Kidney (tissue), 14 donors: ENCODE results near the gene GPR68. TPM values are rescaled to one million over a fixed set of nuclear protein-coding genes. Genes with fewer than 3 reads are reported as not detected.

ENCODE experiments used
- DNase-seq, 5 donors: peaks; one replicate each; pipeline ENCODE4 v3.0.0-alpha.2; 2013 to 2020
- FAIRE-seq: peaks from 2 replicates; lab custom pipeline; 2012; peaks lifted over from hg19 to GRCh38; lab: Jason Lieb, UNC
- H3K27ac ChIP-seq, 2 donors: one replicate each; pipeline ENCODE4 v1.7.0; 2013; ENCODE audit warnings: low read depth in 2 of 2, low read length in 2 of 2, inconsistent platforms in 1 of 2
- H3K27me3 ChIP-seq: one replicate; pipeline ENCODE4 v1.7.1; 2013; ENCODE audit warnings: low read length, inconsistent platforms; ENCODE audit not compliant: control insufficient read depth, insufficient read depth
- H3K36me3 ChIP-seq, 3 donors: one replicate each; pipeline versions ENCODE4 v1.7.0 to v1.7.1; 2013; ENCODE audit warnings: low read length in 3 of 3, control low read depth in 1 of 3, inconsistent platforms in 1 of 3; ENCODE audit not compliant: insufficient read depth in 3 of 3, control insufficient read depth in 2 of 3
- H3K4me1 ChIP-seq, 3 donors: one replicate each; pipeline versions ENCODE4 v1.7.0 to v1.7.1; 2013; ENCODE audit warnings: low read length in 3 of 3, inconsistent platforms in 1 of 3, low read depth in 1 of 3; ENCODE audit not compliant: control insufficient read depth in 2 of 3, insufficient read depth in 2 of 3
- H3K4me3 ChIP-seq, 3 donors: one replicate each; pipeline versions ENCODE4 v1.7.0 to v1.8.1; 2013; ENCODE audit warnings: low read length in 3 of 3, control low read depth in 1 of 3, inconsistent platforms in 1 of 3
- H3K9ac ChIP-seq, 3 donors: one replicate each; pipeline versions ENCODE4 v1.7.0 to v1.7.1; 2013; ENCODE audit warnings: low read length in 3 of 3, control low read depth in 1 of 3, inconsistent platforms in 1 of 3
- H3K9me3 ChIP-seq, 3 donors: one replicate each; pipeline versions ENCODE4 v1.7.0 to v1.7.1; 2013; ENCODE audit warnings: low read length in 3 of 3, control low read depth in 1 of 3, inconsistent platforms in 1 of 3; ENCODE audit not compliant: control insufficient read depth in 2 of 3, insufficient read depth in 1 of 3
- CTCF ChIP-seq: IDR thresholded peaks from 3 replicates; pipeline ENCODE4 v1.5.1; 2012; ENCODE audit warnings: mild to moderate bottlenecking, moderate library complexity, borderline replicate concordance; ENCODE audit not compliant: insufficient read depth; ENCODE audit errors: extremely low read depth
- intact Hi-C: fragments of 100-400 bp; cut with DNase I; formaldehyde crosslinking; loops from one replicate; pipeline ENCODE4 v1.11.1; 2022
- polyA plus RNA-seq: library from polyadenylated mRNA; stranded (reverse); fragments of 350-450 nt; fragmentation: Illumina TruSeq; extraction: RNeasy Lipid Tissue Mini Kit (QIAGEN cat#74804); gene quantifications from one replicate; pipeline ENCODE4 v1.2.3, GENCODE V29; 2014; ENCODE audit warnings: low read depth, low replicate concordance; ENCODE audit not compliant: insufficient read depth
- total RNA-seq: library from RNA; stranded (reverse); fragmentation: NEBNext Ultra II Directional; extraction: Animal tissue kit (Norgen Biotek cat#: 25700); gene quantifications from one replicate; pipeline ENCODE4 v1.2.1, GENCODE V29; 2021
- donor health status: control.
- donor health status: control.
- donor health status: control.
- donor health status: control.
- donor health status: control.
- donor health status: DM: yes; HTN: yes; CAD: no.
- donor health status: Normal renal cell carcinoma (clear cell type).

GPR68 gene
- total and polyA plus RNA-seq, 2 donors from 2014 or later: 0.82 to 1.7 TPM

DNA sequence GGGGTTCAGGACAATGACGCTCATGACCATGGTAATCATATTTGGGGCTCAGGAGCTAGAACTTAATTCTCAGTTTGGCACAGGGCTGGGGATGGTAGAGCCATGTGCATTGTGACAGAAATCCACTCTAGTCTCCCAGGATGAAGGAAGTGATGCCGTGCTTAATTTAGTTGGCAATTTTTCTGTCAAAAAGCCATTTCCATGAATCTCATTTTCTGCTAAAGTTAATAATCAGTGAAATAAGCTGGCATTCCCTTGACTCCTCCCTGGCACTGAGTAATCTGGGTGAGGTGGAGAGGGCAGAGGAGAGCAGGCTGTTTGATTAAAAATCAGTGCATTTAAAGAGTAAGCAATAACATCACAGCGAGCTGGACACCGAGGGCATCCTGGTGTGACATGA, 45.0 kb upstream of the GPR68 start:
- no peak for DNase-seq

GRCh38 chr14:91288876-91289275, 44.4 kb upstream of the GPR68 start:
- peaks cover 0 to 5% (median 5%) of the 10 kb centered on the region in 3 donors for H3K36me3 ChIP-seq
- no peak overlapping the region for H3K27ac ChIP-seq
- H3K27me3 ChIP-seq: no peaks in the 10 kb centered on the region
- no peak overlapping the region for H3K4me3 ChIP-seq
- no peaks in the 10 kb centered on the region for H3K9me3 ChIP-seq
- intact Hi-C loops: no loop called here
- no peak overlapping the region for H3K9ac ChIP-seq
- DNase-seq (no peak), FAIRE-seq (no peak)
- TF ChIP-seq CTCF: no peak
- H3K4me1 ChIP-seq: peaks cover 0 to 2% (median 0%) of the 10 kb centered on the region in 3 donors

More for the DNA sequence above, 45.0 kb upstream of the GPR68 start:
- Histone ChIP-seq H3K4me1 (peaks cover 0 to 2% (median 0%) of the 10 kb centered on the region in 3 donors), H3K9me3 (no peaks in the 10 kb centered on the region), H3K4me3 (no peak overlapping the region), H3K27ac (no peak overlapping the region), H3K27me3 (no peaks in the 10 kb centered on the region), H3K9ac (no peak overlapping the region), H3K36me3 (peaks cover 0 to 8% (median 5%) of the 10 kb centered on the region in 3 donors)
- TF ChIP-seq CTCF: no peak
- no peak for FAIRE-seq
- intact Hi-C loops: no loop called here

GRCh38 chr14:91286530-91286937, 42.0 kb upstream of the GPR68 start:
- peak; percentile 96 for TF ChIP-seq CTCF
- Histone ChIP-seq H3K36me3 (peaks cover 0 to 8% (median 5%) of the 10 kb centered on the region in 3 donors), H3K4me3 (no peak overlapping the region), H3K4me1 (no peaks in the 10 kb centered on the region), H3K9ac (no peak overlapping the region), H3K27me3 (no peaks in the 10 kb centered on the region), H3K9me3 (no peaks in the 10 kb centered on the region), H3K27ac (no peak overlapping the region)
- DNase-seq (peak; percentile 72 to 91 (median 76)), FAIRE-seq (peak; percentile 6)
- intact Hi-C loops: no loop called here
